Thymus (tissue), 11 donors: ENCODE data around the gene GPR161. TPM values are rescaled to one million over a fixed set of nuclear protein-coding genes. Genes with fewer than 3 reads are reported as not detected.

Experiments used
- DNase-seq, 9 donors: peaks; one replicate each; pipeline ENCODE4 v3.0.0-alpha.2; 2013; ENCODE audit warnings: low spot score in 9 of 9, low read depth in 6 of 9, missing footprints in 1 of 9
- H3K27ac ChIP-seq, 2 donors: one replicate each; pipeline ENCODE4 v1.5.1; 2013; ENCODE audit warnings: control low read depth in 1 of 2, low read depth in 1 of 2, low read length in 1 of 2, mild to moderate bottlenecking in 1 of 2, moderate library complexity in 1 of 2
- H3K27me3 ChIP-seq, 2 donors: one replicate each; pipeline ENCODE4 v1.5.1; 2013; ENCODE audit warnings: low read length in 1 of 2; ENCODE audit not compliant: control insufficient read depth in 2 of 2, insufficient read depth in 1 of 2
- H3K36me3 ChIP-seq, 2 donors: one replicate each; pipeline ENCODE4 v1.5.1; 2013; ENCODE audit warnings: low read length in 1 of 2, mild to moderate bottlenecking in 1 of 2, moderate library complexity in 1 of 2; ENCODE audit not compliant: control insufficient read depth in 2 of 2, insufficient read depth in 2 of 2
- H3K4me1 ChIP-seq, 2 donors: one replicate each; pipeline ENCODE4 v1.5.1; 2013; ENCODE audit warnings: low read length in 2 of 2; ENCODE audit not compliant: control insufficient read depth in 2 of 2, insufficient read depth in 2 of 2
- H3K4me3 ChIP-seq, 2 donors: one replicate each; pipeline ENCODE4 v1.5.1; 2013; ENCODE audit warnings: low read length in 2 of 2, control low read depth in 1 of 2, mild to moderate bottlenecking in 1 of 2
- H3K9me3 ChIP-seq, 2 donors: one replicate each; pipeline ENCODE4 v1.5.1; 2013; ENCODE audit warnings: low read length in 1 of 2, mild to moderate bottlenecking in 1 of 2; ENCODE audit not compliant: control insufficient read depth in 2 of 2, insufficient read depth in 1 of 2
- WGBS: extraction: QIAGEN DNeasy Blood & Tissue Kit; methylation state at CpG from one replicate; pipeline ENCODE4 v1.1.7; 2013; 5-methylcytosine and 5-hydroxymethylcytosine counted together
- polyA plus RNA-seq: library from polyadenylated mRNA; stranded (reverse); fragments of 200-250 nt; gene quantifications from one replicate; pipeline ENCODE4 v1.2.3, GENCODE V29; 2013
- total RNA-seq: library from RNA; stranded (reverse); fragments of 120-200 nt; gene quantifications from one replicate; pipeline ENCODE4 v1.2.4, GENCODE V29; 2013
- donor health status: healthy.

Gene GPR161
- total and polyA plus RNA-seq, 2 donors: 1.6 to 2.5 TPM

GRCh38 chr1:168045311-168045710 lies 91.4 kb downstream of the GPR161 start:
- H3K4me1 ChIP-seq: no peaks in the 10 kb centered on the region
- DNase-seq: no peak
- no peaks in the 10 kb centered on the region for H3K27me3 ChIP-seq
- H3K9me3 ChIP-seq: no peaks in the 10 kb centered on the region
- H3K36me3 ChIP-seq: peaks cover 0 to 21% of the 10 kb centered on the region in 2 donors
- WGBS: 100% methylated on average over 1 of the region's 1 CpG
- no peak overlapping the region for H3K27ac ChIP-seq
- H3K4me3 ChIP-seq: no peak overlapping the region

- 98% methylated on average over 2 of the region's 2 CpGs for WGBS
- H3K4me1 ChIP-seq: no peaks in the 10 kb centered on the region
- DNase-seq: no peak
- H3K27ac ChIP-seq: no peak overlapping the region
- no peak overlapping the region for H3K4me3 ChIP-seq
- H3K36me3 ChIP-seq: peaks cover 0 to 21% of the 10 kb centered on the region in 2 donors
- H3K9me3 ChIP-seq: no peaks in the 10 kb centered on the region
- no peaks in the 10 kb centered on the region for H3K27me3 ChIP-seq
Measured at GRCh38 chr1:168042362-168042761, 94.4 kb downstream of the GPR161 start.

DNA sequence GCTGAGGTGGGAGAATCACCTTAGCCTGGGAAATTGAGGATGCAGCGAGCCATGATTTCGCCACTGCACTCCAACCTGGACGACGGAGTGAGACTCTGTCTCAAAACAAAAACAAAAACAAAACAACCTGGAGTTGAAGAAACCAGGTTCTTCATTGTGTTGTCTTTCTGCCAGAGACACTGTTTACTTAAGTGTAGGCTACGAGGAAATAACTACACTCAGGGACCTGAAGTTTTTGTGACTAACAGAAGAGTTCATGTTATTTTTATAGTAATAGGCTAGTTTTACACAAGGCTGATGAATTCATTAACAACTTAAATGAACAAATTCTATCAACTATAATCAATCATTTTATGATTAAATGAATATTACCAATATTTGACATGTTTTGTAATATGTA lies 101.4 kb downstream of the GPR161 start:
- Histone ChIP-seq H3K27ac (no peak overlapping the region), H3K4me1 (no peaks in the 10 kb centered on the region), H3K36me3 (no peaks in the 10 kb centered on the region), H3K4me3 (no peak overlapping the region), H3K9me3 (no peaks in the 10 kb centered on the region), H3K27me3 (no peaks in the 10 kb centered on the region)
- 97% methylated on average over 5 of the region's 5 CpGs for WGBS
- DNase-seq: no peak

- no peaks in the 10 kb centered on the region for H3K27me3 ChIP-seq
- H3K9me3 ChIP-seq: no peaks in the 10 kb centered on the region
- WGBS: 92% methylated on average over 1 of the region's 1 CpG
- H3K4me1 ChIP-seq: no peaks in the 10 kb centered on the region
- DNase-seq: no peak
- no peaks in the 10 kb centered on the region for H3K36me3 ChIP-seq
- H3K27ac ChIP-seq: no peak overlapping the region
- H3K4me3 ChIP-seq: no peak overlapping the region
Measured at GRCh38 chr1:168032029-168032428, 104.7 kb downstream of the GPR161 start.

GRCh38 chr1:168031627-168032026 lies 105.1 kb downstream of the GPR161 start:
- no peaks in the 10 kb centered on the region for H3K4me1 ChIP-seq
- DNase-seq: no peak
- no peak overlapping the region for H3K27ac ChIP-seq
- H3K36me3 ChIP-seq: peaks cover 0 to 4% of the 10 kb centered on the region in 2 donors
- no peaks in the 10 kb centered on the region for H3K9me3 ChIP-seq
- H3K27me3 ChIP-seq: no peaks in the 10 kb centered on the region
- H3K4me3 ChIP-seq: no peak overlapping the region
- WGBS: 97% methylated on average over 4 of the region's 4 CpGs

- WGBS: 98% methylated on average over 5 of the region's 5 CpGs
- DNase-seq: no peak
- no peaks in the 10 kb centered on the region for H3K27me3 ChIP-seq
- no peak overlapping the region for H3K27ac ChIP-seq
- H3K4me1 ChIP-seq: no peaks in the 10 kb centered on the region
- no peaks in the 10 kb centered on the region for H3K9me3 ChIP-seq
- H3K36me3 ChIP-seq: peaks cover 0 to 5% of the 10 kb centered on the region in 2 donors
- no peak overlapping the region for H3K4me3 ChIP-seq
Measured at GRCh38 chr1:168031198-168031597, 105.5 kb downstream of the GPR161 start.

Other genes with a start within 250 kb of the GPR161 start
- 0.09 TPM for gene ADCY10, start 222.8 kb downstream of the GPR161 start, total RNA-seq
- 0.30 TPM for gene ADCY10, start 222.8 kb downstream of the GPR161 start, polyA plus RNA-seq
- gene DCAF6, start 200.2 kb downstream of the GPR161 start, total RNA-seq: 28.0 TPM
- 51.7 TPM for gene DCAF6, start 200.2 kb downstream of the GPR161 start, polyA plus RNA-seq
- gene MPC2, start 199.9 kb downstream of the GPR161 start, total RNA-seq: 74.4 TPM
- gene MPC2, start 199.9 kb downstream of the GPR161 start, polyA plus RNA-seq: 67.9 TPM
- gene TIPRL, start 42.0 kb upstream of the GPR161 start, total RNA-seq: 39.3 TPM
- 29.5 TPM for gene TIPRL, start 42.0 kb upstream of the GPR161 start, polyA plus RNA-seq
- 12.6 TPM for gene SFT2D2, start 89.1 kb upstream of the GPR161 start, total RNA-seq
- 11.0 TPM for gene SFT2D2, start 89.1 kb upstream of the GPR161 start, polyA plus RNA-seq
- 0.76 TPM for gene TBX19, start 143.9 kb upstream of the GPR161 start, total RNA-seq
- 2.1 TPM for gene TBX19, start 143.9 kb upstream of the GPR161 start, polyA plus RNA-seq